Measurements from ENCODE around the gene COL9A2.
"Not testable (repeated sequence)": the region's sequence is repeated elsewhere in the genome, so short reads cannot be mapped to it uniquely, and the experiment has no call there.

Gene COL9A2

DNA sequence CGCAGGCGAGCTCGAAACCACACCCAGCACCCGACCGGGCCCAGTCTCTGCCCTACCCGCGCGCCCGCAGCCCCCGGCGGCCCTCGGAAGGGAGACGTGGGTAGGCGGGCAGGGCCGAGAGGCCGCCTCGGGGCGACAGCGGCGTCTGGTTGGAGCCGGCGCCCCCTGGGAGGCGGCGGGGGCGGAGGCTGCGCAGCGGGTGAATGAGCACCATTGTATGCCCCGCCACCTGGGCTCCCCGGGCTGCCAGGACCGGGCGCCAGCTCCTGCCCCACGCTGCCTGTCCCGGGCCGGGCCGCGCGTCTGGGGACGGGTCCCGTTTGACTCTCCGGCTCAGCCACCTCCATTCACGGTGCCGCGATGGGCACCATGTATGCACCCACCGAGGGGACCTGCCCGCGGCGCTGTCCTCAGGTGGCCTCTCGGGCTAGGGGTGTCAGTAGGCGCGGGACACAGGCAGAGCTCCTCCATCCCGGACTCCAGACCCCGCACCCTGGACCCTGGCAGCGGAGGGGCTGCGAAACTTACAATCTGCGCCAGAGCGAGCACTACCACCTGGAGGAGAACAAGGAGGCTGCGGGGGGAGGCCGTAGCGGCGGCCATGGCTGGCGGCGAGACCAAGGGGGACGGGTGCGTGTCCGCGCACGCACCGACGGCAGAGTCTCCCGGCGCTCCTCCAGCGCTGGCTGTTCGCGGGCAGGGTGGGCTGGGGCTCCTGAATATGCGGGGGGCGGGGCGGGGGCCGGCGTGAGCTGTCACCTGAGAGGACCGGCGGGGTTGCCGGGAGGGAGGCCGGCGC, at the start of gene COL9A2:
TSS of gene COL9A2 (minus strand) at position 692 of the 799 bp plus-strand sequence. CDS start at position 603, 89 bp downstream.
- DNase-seq: peak; percentile 71

DNA sequence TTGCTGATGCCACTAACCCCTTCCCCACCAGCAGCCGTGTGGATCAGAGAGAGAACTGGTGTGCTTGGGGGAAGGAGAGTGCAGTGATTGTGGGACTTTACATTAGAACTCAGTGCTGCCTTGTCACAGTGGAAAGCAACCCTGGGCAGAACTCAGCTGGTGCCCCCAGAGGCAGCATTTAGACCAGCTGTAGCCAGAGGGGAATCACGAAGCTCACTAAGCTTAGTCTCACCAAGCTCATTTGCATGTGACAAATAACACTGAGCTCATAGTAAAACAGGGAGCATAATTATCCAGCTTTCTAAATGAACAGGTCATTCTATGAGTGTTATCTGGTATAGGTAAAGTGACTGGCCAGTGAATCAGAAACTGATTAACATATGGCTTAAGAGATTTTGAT, 46.6 kb upstream of the COL9A2 start:
- DNase-seq: no peak

DNA sequence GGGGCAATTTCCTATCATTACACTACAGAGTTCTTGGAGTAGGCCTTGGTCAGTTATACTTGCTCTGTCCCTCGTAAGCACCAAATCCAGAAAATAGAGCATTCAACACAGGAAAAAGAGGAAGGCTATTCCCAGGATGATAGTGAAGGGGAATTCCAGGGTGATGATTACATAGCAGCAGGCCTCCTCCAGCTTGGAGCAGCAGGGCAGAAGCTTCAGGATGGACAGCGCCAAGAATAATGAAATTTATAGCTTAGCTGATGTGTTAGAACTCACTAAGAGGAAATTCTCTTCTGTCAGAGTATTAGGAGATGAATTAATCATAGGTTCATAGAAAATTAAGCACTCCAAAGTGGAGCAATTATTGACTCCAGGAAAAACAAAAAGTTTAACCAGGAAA, 45.6 kb upstream of the COL9A2 start:
- no peak for DNase-seq

DNA sequence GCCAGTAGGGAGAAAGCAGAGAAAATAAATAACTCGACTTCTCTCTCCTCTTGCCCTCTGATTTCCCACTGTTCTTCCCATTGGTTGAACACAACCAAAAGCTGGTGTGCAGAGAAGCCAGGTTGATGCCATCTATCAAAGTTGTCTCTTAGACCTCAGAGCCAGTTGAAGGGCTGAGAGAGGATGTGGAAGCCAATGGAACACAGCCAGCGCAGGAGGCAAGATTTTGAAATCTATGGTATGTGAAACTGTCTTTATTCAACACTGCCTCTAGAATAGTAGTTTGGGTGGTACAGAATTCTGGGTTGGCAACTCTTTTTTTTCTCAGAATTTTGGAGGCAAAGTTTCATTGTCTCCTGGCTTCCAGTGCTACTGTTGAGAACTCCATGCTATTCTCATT, 45.1 kb upstream of the COL9A2 start:
- DNase-seq: no peak

DNA sequence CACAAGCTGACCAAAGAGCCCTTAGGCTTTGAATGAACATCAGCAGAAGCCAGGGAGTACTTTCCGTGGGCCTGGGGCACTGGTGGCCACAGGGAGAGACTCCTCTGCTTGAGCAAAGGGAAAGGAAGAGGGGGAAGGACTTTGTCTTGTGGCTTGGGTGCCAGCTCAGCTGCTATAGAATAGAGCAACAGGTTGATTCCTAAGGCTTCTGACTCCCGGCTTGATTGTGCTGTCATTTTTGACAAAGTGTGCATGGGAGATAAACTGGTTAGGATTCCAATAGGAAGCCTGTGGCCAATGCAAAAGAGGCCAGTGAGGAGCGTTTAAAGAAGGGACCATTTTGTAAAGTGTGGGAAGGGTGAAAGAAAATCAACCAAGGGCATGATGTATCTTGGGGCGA, 44.6 kb upstream of the COL9A2 start:
- no peak for DNase-seq

DNA sequence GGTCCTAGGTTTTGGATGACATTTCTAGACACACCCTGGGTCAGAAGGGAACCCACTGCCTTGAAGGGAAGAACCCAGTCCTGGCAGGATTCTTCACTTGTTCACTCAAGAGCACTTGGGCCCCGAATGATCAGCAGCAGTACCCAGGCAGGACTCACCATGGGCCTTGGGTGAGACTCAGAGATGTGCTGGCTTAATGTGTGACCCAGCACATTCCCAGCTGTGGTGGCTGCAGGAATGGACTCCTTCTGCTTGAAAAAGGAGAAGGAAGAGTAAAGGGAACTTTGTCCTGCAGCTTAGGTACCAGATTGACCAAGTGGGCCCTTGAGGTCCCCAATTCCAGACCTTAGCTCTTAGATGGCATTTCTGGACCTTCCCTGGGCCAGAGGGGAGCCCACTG, 44.1 kb upstream of the COL9A2 start:
- DNase-seq: no peak

DNA sequence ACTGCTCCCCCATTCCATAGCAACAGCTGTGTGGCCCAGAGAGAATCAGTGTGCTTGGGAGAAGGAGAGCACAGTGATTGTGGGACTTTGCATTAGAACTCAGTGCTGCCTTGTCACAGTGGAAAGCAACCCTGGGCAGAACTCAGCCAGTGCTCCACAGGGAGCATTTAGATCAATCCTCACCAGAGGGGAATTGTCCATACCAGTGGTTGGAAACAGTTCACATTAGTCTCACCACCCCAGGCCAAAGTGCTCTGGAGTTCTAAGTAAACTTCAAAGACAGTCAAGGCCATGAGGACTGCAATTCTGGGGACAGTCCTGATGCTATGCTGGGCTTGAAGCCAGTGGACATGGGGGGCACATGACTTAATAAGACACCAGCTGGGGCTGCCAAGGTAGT, 43.5 kb upstream of the COL9A2 start:
- no peak for DNase-seq

DNA sequence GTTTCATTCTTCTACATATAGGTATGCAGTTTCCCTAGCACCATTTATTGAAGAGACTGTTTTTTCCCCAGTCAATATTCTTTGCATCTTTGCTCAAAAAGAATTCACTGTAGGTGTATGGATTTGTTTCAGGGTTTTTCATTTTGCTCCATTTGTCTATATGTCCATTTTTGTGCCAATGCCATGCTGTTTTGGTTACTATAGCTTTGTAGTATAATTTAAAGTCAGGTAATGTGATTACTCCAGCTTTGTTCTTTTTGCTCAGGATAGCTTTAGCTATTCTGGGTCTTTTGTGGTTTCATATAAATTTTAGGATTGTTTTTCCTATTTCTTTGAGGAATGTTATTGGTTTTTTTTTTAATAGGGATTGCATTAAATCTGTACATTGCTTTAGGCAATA, 40.5 kb upstream of the COL9A2 start:
- no peak for DNase-seq

DNA sequence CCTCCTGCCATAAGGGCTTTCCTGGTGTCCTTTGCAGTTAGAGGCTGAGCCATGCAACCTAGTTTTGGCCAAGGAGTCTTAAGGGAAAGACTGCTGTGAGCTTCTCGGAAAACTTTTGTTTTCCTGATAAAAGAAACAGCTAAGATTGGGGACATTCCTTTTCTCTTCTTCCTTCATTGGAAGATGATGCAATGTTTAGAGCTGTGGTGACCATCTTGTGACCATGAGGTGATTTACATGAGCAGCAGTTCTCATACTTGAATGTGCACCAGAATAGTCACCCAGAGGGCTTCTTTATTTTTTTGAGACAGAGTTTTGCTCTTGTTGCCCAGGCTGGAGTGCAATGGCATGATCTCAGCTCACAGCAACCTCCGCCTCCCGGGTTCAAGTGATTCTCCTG, 36.0 kb upstream of the COL9A2 start:
- no peak for DNase-seq

DNA sequence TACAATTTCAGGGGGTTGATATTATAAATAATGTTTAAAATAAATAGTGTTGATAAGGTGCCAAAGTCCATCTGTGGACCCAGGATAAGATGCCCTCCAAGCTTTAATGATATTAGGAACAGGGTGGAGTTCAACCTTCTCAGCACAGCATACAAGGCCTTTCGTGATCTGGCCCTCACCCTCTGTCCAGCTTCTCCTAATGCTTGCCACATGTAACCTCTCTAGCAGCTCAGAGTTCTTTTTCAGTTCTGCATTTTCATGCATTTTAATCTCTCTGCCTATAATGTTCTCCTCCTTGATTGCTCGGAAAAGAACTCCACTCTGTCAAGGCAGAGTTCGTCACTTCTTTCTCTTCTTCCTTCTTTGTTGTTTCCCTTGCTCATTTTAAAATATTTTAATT, 35.0 kb upstream of the COL9A2 start:
- DNase-seq: no peak

DNA sequence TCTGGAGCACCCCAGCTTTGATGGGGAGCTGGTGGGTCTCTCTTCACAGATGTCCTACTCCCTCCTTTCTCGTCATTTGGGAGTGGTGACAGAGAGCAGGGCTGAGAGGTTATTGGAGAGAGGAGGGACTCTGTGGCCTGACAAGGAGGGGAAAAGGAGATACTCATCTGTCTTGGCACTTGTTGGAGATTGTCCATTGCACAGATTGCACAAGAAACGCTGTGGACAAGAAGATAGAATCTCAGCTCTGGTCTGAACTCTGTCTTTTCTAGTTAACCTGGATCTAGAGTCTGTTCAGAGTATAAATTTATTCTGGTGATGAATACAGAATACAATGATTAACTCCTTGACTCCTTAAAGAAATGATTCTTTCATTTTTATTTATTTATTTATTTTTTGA, 34.0 kb upstream of the COL9A2 start:
- no peak for DNase-seq

DNA sequence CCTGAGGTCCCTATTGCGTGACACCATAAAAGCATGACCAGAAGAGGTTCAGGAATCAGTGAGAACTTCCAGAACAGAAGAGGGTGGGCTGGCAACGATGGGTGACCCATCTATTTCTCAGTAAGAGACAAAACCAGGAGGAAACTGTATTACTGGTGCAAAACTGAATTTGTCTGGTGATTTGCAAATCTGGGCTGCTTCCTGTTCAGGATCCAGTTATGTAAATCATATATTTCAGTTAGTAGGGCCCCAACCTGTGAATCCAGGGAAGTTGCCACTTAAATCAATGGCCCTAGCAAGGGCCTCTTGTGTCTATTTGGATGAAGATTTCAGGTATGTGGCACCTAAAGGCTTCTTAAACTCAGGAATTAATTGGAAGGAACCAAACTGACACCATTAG, 33.3 kb upstream of the COL9A2 start:
- DNase-seq: no peak

DNA sequence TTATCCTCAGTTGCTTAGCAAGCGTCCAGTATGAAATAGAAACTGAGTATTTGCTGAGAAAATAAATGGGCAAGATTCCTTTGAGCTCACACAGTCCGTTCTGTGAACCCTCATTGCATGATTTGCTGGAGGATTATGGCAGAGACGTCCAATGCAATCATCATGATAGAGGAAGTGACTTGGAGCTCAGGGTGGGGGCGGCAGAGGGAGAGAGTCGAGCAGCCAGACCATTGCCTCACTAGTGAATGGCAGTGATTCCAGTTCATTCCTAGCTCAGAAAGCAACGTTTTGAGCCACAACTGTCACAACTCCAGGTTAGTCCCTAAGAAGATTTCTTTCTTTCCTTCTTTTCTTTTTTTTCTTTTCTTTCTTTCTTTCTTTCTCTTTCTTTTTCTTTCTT, 27.5 kb upstream of the COL9A2 start:
- no peak for DNase-seq

DNA sequence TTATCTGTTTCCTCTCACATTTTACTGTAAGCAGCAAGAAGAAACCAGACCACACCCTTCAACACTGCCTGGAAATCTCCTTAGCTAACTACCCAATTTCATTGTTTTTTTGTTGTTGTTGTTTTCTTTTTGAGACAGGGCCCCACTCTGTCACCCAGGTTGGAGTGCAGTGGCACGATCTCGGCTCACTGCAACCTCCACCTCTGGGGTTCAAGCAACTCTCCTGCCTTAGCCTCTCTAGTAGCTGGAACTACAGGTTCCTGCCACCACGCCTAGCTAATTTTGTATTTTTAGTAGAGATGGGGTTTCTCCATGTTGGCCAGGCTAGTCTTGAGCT, 25.3 kb upstream of the COL9A2 start:
- DNase-seq: not testable (repeated sequence)

DNA sequence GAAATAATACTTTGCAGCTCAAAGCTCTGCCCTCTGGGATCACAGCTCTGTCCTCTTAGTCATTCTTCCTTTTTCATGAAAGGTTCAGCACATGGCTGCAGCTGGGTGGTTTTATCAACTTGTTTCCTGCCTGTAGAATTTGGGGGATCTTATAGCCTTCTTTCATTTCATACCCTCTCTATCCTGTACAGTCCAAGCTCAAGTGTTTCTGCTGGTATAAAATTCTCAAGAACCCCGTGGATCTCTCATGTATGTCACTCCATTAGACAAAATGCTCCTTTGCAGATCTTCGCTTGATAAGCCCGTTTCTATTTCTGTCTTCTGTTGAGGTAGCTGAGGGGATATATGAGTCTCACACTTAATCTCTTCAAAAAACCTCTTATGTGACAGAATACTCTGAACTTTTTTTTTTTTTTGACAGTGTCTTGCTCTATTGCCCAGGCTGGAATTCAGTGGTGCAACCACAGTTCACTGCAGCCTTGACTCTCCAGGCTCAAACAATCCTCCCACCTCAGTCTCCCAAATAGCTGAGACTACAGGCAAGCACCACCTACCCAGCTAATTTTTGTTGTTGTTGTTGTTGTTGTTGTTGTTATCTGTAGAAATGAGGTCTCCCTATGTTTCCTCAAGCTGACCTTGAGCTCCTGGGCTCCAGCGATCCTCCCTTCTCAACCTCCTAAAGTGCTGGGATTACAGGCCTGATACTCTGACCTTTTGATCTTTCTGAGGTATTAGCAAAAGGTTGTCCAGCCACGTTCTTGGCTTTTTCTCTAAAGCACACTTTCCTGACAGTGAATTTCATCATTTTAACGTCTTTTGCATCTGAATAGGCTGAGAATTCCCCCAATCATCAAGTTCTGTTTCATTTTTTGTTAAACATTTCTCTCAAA, 24.6 kb upstream of the COL9A2 start:
- DNase-seq: no peak

DNA sequence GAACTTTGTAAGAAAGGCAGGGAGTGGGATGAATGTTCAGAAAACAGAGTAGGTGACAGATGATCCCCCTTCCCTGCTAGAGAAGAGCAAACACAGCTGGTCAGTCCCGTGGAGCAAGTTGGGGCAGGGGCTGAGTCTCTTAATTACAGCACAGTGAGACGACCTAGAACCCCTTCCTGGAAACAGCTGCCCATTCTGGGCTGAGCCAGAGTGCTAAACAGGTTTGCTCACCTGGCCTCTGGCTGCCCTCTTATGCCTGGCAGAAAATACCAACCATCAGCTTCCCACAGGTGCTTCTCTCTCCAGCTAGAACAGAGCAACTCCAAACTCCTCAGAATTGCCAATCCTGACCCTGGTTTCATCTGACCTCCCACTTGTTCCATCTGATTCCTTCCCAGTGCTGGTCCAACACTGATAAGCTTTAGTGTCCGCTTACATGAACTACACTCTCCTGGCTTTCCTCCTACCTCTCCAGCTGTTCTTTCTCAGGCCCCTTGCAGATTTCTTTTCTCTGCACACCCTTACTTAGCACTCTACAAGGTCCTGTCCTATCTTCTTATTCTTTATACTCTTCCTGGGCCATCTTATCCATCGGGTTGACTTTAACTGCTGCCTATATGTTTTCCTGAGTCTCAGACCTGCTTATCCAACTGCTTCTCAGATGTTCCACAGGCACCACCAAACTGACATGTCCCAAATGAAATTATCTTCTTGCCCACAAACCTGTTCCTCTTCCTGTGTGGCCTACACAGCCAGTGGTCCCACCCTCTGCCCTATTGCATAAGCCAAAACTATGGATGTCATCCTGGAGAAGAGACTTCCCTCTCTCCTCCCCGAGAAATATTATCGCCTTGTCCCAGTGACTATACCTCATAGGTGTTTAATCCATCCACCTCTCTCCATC, 22.6 kb upstream of the COL9A2 start:
- no peak for DNase-seq

DNA sequence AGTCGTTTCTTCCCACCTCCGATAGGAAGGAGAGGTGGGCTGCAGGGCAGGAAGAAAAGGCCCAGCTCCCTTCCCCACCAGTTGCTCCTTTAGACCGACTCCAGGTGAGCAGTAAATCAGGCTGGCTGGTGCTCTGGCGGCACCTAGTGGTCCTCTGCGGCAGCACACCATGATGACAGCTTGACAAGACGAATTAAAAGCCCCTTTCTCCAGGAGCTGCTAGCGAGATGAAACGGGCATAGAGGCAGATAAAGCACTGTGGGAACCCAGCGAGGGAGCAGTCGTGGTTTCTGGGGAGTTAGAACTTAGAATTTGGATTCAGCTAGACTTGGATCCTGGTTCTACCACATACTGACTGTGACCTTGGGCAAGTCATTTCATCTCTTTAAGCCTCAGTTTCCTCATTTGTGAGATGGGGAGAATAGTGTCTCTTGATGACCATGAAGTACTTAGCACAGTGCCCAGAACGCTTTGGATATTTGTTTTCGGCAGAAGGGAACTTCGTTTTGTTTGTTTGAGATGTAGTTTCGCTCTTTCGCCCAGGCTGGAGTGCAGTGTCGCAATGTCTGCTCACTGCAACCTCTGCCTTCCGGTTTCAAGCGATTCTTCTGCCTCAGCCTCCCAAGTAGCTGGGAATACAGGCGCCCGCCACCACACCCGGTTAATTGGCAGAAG, 21.8 kb upstream of the COL9A2 start:
- DNase-seq: peak; percentile 70

DNA sequence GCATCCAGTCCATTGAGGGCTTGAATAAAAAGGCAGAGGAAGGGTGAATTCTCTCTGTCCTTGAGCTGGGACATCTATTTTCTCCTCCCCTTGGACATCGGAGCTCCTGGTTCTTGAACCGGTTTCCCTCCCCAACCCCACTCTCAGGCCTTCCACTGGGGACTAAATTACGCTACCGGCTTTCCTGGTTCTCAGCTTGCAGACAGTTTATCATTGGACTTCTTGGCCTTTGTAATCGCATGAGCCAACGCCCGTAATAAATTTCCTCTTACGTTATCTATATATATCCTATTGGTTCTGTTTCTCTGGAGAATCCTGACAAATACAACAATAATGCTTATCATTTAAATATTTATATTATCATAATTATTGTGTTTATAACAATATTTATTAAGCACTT, 20.4 kb upstream of the COL9A2 start:
- DNase-seq: no peak

DNA sequence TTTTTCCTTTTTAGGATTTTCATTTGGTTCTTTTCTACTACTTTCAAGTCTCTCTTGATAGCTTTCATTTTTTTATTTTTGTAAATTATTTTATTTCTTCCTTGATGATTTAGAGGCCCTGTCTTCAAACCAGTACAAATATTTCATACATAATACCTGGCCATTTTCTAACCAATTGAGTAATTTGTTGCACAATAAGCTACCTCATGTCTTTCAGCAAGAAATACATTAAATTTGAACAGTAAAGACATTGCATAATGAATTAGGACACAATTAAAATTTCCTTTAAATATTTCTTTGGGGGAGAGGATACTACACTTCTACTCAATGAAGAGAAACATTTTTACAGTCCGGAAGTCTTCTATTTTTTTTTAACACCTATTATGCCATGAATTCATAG, 15.6 kb upstream of the COL9A2 start:
- no peak for DNase-seq

DNA sequence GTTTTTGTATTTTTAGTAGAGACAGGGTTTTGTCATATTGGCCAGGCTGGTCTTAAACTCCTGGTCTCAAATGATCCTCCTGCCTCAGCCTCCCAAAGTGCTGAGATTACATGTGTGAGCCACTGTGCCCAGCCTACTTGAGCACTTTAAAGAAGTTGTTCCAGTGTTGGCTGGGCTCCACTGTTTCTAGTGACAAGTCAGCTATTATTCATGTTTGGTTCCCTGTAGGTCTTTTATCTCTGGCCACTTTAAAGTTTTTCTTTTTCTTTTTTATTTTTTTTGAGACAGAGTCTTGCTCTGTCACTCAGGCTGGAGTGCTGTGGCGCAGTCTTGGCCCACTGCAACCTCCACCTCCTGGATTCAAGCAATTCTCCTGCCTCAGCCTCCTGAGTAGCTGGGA, 14.3 kb upstream of the COL9A2 start:
- DNase-seq: not testable (repeated sequence)

DNA sequence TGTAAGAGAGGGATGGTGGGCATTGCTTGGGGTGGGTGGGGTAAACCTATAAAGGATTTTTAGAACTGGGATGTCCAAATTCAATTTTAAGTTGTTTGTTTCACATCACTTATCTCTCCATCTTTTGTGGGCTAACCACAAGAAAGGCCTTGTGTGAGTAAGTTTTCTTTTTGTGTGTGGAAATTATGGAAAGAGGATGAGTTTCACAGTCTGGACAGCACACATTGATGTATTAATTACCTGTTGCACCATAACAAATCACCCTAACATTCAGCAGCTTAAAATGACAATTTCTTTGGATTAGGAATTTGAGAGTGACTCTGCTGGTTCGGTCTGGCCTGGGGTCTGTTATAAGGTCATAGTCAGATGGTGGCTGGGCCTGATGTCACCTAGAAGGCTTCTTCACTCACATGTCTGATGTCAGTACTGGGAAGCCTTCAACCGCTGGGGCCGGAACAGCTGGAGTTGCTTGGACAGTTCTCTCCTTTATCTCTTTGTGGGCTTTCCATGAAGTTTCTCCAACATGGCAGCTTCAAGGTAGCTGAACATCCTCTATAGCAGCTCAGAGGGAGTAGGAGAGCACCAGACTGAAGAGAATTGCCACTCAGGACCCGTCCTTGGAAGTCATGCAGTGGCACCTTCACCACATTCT, 2.0 kb upstream of the COL9A2 start:
- no peak for DNase-seq

DNA sequence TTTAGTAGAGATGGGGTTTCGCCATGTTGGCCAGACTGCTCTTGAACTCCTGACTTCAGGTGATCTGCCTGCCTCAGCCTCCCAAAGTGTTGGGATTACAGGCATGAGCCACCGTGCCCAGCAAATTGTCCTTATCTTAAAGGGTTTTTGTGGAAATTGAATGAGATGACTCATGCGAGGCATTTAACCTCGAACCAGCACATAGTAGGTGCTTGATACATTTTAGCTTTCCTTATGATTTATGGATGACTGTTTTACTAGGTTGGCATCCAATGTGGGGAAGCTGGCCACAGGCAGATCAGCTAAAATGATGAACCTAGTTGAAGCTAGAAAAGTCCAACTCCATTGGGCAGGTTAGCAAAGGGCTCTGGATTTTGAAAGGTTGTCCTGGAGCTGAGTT, 1.4 kb upstream of the COL9A2 start:
- no peak for DNase-seq
